ENCODE results near the gene PRDX5.

GRCh38 chr11:64347193-64347867, 29.4 kb downstream of the PRDX5 start:
- TF ChIP-seq POLR2A (IDR thresholded peaks at IDR 0.05): no peak
- TF ChIP-seq CTCF (IDR thresholded peaks at IDR 0.05): no peak

Measured in uterus (tissue), 2 donors.